Transverse colon (tissue), 4 donors: ENCODE results near the gene UBALD1. TPM values are rescaled to one million over a fixed set of nuclear protein-coding genes. Genes with fewer than 3 reads are reported as not detected.

Experiments
- DNase-seq: peaks from one replicate; pipeline ENCODE4 v3.0.0-alpha.2; 2019
- H3K27ac ChIP-seq, 4 donors: fragments of 200-600 bp; sonication (generic); 2 replicates each; pipeline ENCODE4 v1.5.1; 2016 to 2018; ENCODE audit warnings: inconsistent platforms in 4 of 4
- H3K27me3 ChIP-seq: fragments of 200-600 bp; sonication (generic); 2 replicates; pipeline ENCODE4 v1.5.1; 2017; ENCODE audit warnings: inconsistent platforms
- H3K36me3 ChIP-seq, 4 donors: fragments of 200-600 bp; sonication (generic); 2 replicates each; pipeline ENCODE4 v1.5.1; 2017 to 2019; ENCODE audit warnings: inconsistent platforms in 4 of 4
- H3K4me1 ChIP-seq, 4 donors: fragments of 200-600 bp; sonication (generic); 2 replicates each; pipeline ENCODE4 v1.5.1; 2017 to 2020; ENCODE audit warnings: inconsistent platforms in 4 of 4
- H3K4me3 ChIP-seq, 4 donors: fragments of 200-600 bp; sonication (generic); 1 replicate in 1 of 4; 2 replicates in 3 of 4; pipeline versions ENCODE4 v1.5.1 to v1.6.1; 2017 to 2019; ENCODE audit warnings: inconsistent platforms in 4 of 4
- H3K9me3 ChIP-seq, 2 donors: fragments of 200-600 bp; sonication (generic); 2 replicates each; pipeline ENCODE4 v1.5.1; 2017 to 2019; ENCODE audit warnings: inconsistent platforms in 2 of 2
- CTCF ChIP-seq, 5 experiments: fragments of 200-600 bp in 3 of 5; fragments of 450-650 bp in 2 of 5; sonication (generic) in 3 of 5; IDR thresholded peaks; 1 replicate in 2 of 5; 2 replicates in 3 of 5; pipeline ENCODE4 v1.5.1; 2016 to 2017; ENCODE audit warnings: antibody characterized with exemption in 5 of 5, inconsistent platforms in 3 of 5, mild to moderate bottlenecking in 2 of 5, moderate library complexity in 1 of 5
- EP300 ChIP-seq: sonication (generic); formaldehyde crosslinking; IDR thresholded peaks from one replicate; pipeline ENCODE4 v1.6.1; 2017; ENCODE audit warnings: antibody characterized with exemption, low read depth
- POLR2A ChIP-seq: fragments of 450-650 bp; IDR thresholded peaks from one replicate; pipeline ENCODE4 v1.6.1; 2016; ENCODE audit warnings: antibody characterized with exemption, mild to moderate bottlenecking, moderate library complexity
- POLR2AphosphoS5 ChIP-seq, 3 donors: sonication (generic); formaldehyde crosslinking; IDR thresholded peaks; one replicate each; pipeline ENCODE4 v1.6.1; 2016; ENCODE audit warnings: antibody characterized with exemption in 3 of 3
- WGBS, 2 donors: methylation state at CpG; one replicate each; pipeline ENCODE4 v1.1.5; 2018; ENCODE audit warnings: low coverage in 1 of 2; 5-methylcytosine and 5-hydroxymethylcytosine counted together
- in situ Hi-C, 4 donors: fragments of 200-750 bp; cut with MboI; loops; one replicate each; pipeline versions ENCODE4 v1.15.0 to v1.15.1; 2017; ENCODE audit warnings: low sequenced_read_pairs in 3 of 4, low pct_ligation_motif_present in 1 of 4, low pct_unique_long_range_greater_than_20kb in 1 of 4
- intact Hi-C: fragments of 100-400 bp; cut with DNase I; formaldehyde crosslinking; loops from one replicate; pipeline ENCODE4 v1.15.1; 2023; ENCODE audit warnings: low total_unique reads
- total RNA-seq, 4 donors: library from RNA; depleted of rRNA; stranded (reverse); fragments of >200 nt; gene quantifications; one replicate each; pipeline ENCODE4 v1.1.0, GENCODE V29; 2016

Gene UBALD1
- total RNA-seq, 4 donors from 2014 or later: 8.6 to 18.0 (median 10.5) TPM

- H3K27me3 ChIP-seq: no peaks in the 10 kb centered on the region
- no peaks in the 10 kb centered on the region for H3K9me3 ChIP-seq
- intact Hi-C loops (no loop called here), in situ Hi-C loops (no loop called here)
- peaks cover 22 to 53% (median 49%) of the 10 kb centered on the region in 4 donors for H3K4me1 ChIP-seq
- H3K4me3 ChIP-seq: peak overlapping the region; percentile 78 to 96 (median 87)
- WGBS, 2 donors: 50% methylated on average over 14 of the region's 14 CpGs; no CpG with 5 or more reads in 1 of the 2 donors
- no peak for DNase-seq
- H3K36me3 ChIP-seq: peaks cover 0 to 10% (median 0%) of the 10 kb centered on the region in 4 donors
- H3K27ac ChIP-seq: peak overlapping the region; percentile 91 to 99 (median 98)
- TF ChIP-seq POLR2AphosphoS5 (IDR thresholded peaks at IDR 0.05): no peak
- no peak for TF ChIP-seq EP300
- no peak for TF ChIP-seq POLR2A
- TF ChIP-seq CTCF (IDR thresholded peaks at IDR 0.05): no peak
Observed at GRCh38 chr16:4612977-4613635, 1.6 kb downstream of the UBALD1 start.

GRCh38 chr16:4612474-4612931, 2.2 kb downstream of the UBALD1 start:
- no peak for DNase-seq
- Histone ChIP-seq H3K27ac (peak overlapping the region in 1 of 4 donors; percentile 98), H3K4me1 (peaks cover 22 to 51% (median 44%) of the 10 kb centered on the region in 4 donors), H3K9me3 (no peaks in the 10 kb centered on the region), H3K36me3 (peaks cover 0 to 10% (median 0%) of the 10 kb centered on the region in 4 donors), H3K27me3 (no peaks in the 10 kb centered on the region), H3K4me3 (peak overlapping the region in 1 of 4 donors; percentile 78)
- TF ChIP-seq POLR2A (no peak), EP300 (no peak), CTCF (IDR thresholded peaks at IDR 0.05) (no peak), POLR2AphosphoS5 (IDR thresholded peaks at IDR 0.05) (no peak)
- WGBS, 2 donors: 94% methylated on average over 7 of the region's 7 CpGs; no CpG with 5 or more reads in 1 of the 2 donors
- in situ Hi-C loops: no loop called here
- intact Hi-C loops: no loop called here

GRCh38 chr16:4611337-4612021, 3.2 kb downstream of the UBALD1 start:
- intact Hi-C loops (no loop called here), in situ Hi-C loops (no loop called here)
- Histone ChIP-seq H3K4me3 (no peak overlapping the region), H3K27me3 (no peaks in the 10 kb centered on the region), H3K27ac (peak overlapping the region in 2 of 4 donors; percentile 48 to 98), H3K36me3 (peaks cover 0 to 10% (median 0%) of the 10 kb centered on the region in 4 donors), H3K9me3 (no peaks in the 10 kb centered on the region), H3K4me1 (peaks cover 22 to 42% (median 35%) of the 10 kb centered on the region in 4 donors)
- WGBS, 2 donors: 85% methylated on average over 20 of the region's 22 CpGs; no CpG with 5 or more reads in 1 of the 2 donors
- TF ChIP-seq POLR2A (no peak), CTCF (IDR thresholded peaks at IDR 0.05) (no peak), EP300 (no peak), POLR2AphosphoS5 (IDR thresholded peaks at IDR 0.05) (no peak)
- peak; percentile 32 for DNase-seq
